Colon (tissue), 2 donors: ENCODE results near the gene RASEF.

Experiments
- FAIRE-seq: peaks from 2 replicates; lab custom pipeline; 2012; peaks lifted over from hg19 to GRCh38; lab: Jason Lieb, UNC
- donor health status: control.
- donor health status: control.

RASEF gene

DNA sequence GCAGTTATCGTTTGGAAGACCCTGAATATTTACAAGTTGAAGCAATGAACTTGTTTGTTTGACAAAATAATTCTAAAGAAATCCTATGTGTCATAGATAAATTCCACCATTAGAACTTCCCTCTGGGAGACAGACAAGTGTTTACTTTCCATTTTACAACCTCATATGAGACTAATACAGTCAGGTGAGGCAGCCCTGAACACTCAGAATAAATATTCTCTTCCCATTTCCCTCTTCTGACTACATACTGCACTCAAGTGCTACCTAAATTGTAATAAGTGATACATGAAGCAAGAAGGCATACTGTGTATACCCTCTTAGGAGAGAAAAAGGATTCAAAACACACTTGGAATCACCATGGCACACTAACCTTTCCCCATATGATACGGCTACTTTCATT lies 6.8 kb downstream of the RASEF start:
- FAIRE-seq: peak; percentile 14

DNA sequence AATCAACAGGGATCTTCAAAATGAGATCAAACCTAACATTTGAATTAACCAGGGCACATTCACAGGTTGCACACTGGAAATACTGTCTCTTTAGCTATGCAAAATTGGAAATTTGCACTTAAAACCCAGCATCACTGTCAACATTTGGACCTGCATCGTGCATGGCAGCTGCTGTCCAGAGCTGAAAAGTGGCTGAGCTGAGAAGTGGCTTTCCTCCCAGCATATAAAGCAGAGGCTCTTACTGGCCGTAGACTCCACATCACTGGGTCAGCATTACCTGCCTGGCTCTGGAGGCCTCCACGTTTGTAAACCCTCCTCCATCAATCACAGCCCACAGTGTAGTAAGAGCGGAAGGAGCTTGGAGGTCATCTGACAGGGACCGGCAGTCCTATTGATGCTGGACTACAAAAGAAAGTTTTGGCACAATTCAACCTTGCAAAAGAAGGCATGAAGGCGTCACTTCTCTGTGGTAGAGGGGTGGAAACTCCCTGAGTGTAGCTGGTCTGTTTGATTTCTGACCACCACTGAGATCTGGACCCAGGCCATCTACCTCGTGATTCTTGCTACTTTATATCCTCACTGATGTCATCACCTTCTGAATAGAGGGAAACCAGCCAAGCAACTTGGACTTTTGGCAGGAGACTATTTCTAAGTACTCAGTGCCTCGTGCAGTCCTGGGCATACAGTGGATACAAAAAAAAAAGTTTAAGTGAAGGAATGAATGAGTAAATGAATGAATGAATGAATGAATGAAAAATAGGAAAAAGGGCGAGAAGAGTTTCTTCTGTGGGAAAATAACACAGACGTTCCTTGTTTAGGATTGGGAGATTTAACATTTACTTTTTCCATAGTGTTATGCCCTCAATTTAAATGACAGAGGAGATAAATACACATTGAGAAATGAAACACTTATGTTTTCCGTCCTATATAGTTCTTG lies 14.8 kb downstream of the RASEF start:
- no peak for FAIRE-seq

DNA sequence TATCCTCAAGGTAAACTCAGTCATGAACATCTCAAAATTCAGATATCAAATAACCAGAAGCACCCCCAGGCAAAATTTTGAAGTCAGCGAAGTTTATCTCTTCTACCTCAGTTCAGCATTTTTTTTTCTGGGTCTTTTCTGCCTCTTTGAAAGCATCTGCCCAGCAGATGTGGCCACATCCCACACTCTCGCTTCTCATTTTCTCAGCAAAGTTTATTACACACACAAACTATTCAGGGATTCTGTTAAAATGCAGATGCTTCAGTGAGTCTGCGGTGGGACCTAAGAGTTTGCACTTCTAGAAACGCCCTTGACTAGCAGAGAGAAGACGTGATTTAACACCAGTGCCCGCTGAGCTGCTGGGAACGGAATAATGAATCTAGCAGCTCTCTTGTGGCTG lies 19.3 kb downstream of the RASEF start:
- no peak for FAIRE-seq

DNA sequence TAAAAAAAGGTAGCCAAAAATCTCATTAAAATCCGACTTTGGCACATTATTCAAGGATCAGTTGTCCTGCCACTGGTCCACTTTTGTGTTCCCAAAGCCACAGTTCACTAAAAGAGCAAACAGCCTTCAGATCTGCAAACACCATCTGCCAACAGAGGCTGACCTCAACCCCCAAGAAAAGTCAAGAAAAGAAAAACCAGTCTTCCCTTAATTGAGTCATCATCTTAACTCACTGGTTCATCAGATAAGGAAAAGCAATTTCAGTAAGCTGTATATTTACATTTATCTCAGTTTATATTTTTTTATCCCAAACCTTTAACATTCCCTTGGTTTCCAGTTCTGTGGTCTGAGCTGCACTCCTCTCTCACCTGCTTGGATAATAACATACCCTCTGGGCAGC lies 21.2 kb downstream of the RASEF start:
- no peak for FAIRE-seq

DNA sequence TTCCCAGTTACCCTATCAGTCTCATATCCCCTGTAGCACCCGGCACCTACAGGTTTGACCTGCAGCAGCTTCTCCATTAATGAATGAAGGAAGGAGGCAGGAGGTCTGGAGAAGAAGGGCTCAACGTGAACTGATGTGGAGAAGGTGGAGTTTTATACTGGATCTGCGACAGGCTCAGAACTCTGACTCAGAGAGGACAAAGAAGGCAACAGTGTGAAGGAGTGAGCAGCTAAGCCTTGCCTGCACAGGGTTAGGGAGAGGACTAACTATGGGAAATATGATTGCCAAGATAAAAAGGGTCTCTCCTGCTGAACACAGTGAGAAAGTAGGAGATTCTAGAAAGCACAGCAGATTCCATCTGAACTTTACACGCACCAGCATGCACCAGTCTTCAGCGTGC lies 23.6 kb downstream of the RASEF start:
- FAIRE-seq: no peak

DNA sequence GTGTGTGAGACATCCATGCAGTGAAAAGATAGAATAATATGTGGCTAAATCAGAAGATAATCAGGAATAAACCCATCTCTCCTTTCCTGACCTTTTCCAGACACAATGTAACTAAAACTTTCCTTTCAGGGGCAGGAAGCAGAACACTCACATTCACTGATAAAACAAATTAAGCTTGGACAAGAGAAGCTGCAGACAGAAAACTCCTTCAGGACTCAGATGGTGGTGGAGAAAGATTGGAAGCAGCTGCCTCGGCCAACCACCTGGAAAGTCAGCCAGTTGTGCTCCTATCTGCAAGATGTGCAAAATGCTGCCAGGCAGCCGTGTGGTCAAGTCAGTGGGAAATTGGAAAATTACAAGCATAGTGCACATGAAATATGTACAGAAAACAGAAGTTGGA lies 26.9 kb downstream of the RASEF start:
- no peak for FAIRE-seq

DNA sequence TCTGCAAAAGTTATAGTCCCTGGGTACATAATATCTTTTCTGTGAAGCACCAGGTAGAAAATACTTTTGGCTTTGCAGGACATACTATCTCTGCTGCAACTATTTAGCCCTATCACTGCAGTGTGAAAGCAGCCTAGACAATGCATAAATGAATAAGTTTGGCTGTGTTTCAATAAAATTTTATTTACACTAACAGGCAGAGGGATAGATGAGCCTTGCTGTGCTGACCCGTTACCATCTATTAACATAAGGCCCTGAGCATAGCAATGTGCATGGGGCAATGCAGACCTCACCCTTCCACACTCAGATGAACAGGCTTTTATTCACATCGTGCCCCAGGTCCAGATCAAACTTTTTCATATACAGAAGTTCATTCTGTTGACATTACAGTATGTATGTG lies 27.8 kb downstream of the RASEF start:
- FAIRE-seq: no peak

DNA sequence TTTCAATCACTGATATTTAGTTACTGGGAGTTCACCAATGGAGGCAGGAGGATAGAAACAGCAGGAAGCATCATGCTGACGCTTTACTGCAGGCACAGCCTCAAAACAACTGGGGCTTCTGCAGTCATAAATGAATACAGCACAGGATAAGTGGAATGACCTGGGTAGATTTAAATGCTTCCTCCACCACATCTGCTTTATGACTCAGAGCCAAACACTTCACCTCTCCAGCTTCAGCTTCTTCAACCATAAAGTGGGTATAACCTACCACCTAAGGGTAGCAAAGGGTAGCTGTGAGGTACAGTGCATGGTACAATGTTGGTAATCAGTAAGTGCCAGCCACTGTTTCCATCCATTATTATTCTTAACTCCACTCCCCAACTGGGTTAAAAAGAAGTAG lies 28.4 kb downstream of the RASEF start:
- FAIRE-seq: no peak

DNA sequence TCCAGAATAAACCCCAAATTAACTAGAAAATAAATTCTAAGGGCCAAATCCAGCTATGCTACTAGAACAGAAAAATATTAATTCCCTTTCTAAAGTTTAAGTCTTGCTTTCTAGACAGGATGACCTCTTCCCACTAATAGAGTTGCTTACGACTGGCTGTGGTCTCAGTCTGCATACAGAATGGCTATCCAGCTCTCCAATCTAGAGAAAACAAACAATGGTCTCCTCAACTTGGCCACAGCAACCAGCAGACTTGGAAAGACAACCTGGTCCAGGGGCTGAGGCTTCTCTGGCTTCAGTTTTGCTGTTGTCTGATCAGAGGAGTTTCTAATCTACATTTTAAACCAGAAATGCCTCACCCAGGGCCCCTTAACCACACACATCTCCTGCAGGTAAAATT lies 28.9 kb downstream of the RASEF start:
- FAIRE-seq: no peak

DNA sequence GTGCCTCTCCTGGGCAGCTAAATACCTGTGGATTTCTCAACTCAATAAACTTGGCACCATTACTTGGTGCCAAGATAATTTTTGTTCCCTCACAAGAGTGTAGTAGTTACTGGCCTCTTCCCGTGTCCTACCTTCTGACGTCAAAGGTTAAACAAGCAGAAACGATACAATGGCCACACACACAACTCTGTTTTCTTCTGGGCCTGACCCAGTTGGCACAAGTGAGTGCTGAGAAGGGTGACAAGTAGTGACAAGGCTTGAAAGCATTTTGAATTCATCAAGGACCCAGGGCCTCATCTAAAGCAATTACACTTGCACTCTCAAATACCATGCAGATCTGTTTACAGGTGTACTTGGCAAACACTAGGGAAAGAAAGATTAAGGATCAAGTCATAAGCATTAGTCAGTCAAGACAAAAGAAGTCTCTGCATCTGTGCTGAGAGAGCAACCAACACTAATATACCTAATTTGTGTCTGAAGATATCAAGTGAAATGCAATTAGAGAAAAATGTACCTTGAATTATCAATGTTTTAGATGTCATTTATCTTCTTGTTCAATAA lies 30.8 kb downstream of the RASEF start:
- FAIRE-seq: no peak

DNA sequence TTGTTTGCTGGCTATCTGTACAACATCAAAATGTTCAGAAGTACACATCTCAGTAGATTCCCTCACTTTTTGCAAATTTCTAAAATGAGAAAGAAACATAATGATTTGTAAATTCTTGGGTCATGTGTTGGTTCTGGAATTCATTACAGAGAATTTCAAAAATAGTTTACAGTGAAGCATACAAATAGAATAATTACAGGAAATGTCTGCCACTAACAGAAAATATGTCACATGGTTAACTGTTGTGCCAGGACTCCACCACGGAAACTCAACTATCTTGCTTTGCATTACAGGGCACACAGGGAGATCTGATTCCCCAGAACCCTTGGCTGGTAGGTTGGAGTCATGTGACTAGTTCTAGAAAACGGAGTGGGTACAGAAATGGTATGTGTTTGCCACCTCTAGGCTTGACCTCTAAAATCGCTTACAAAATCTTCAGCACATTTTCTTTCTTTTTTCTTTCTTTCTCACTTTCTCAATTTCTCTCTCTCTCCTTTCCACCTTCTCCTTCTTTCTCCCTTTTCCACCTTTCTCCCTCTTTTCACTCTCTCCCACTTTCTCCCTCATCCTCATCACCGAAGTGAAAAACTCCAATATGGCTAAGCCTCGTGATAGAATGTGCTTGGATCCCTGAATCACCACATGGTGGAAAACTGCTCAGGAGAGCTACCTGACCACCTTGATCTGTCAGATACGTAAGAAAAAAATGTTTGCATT lies 32.4 kb downstream of the RASEF start:
- FAIRE-seq: no peak

DNA sequence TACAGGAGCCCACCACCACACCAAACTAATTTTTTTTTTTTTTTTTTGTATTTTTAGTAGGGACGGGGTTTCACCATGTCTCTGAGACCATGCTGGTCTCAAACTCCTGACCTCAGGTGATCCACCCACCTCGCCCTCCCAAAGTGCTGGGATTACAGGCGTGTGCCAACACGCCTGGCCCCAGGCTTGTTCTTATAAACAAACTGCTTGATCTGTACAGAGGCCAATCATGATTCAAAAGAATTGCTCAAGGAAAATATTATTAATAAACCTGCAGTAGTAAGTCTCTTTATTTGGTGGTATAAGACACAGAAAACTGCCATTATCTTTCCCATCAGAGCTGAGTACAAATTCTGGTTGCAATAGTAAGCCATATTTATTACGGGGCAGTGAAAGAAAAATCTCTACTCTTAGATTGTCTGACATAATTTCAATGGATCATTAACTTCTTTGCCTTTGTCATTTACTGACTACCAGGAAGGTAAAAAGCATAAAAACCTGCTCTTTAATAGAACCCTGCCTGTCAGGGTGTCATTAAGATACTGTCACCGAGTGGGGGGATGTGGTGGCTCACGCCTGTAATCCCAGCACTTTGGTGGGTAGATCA lies 33.3 kb downstream of the RASEF start:
- no peak for FAIRE-seq

DNA sequence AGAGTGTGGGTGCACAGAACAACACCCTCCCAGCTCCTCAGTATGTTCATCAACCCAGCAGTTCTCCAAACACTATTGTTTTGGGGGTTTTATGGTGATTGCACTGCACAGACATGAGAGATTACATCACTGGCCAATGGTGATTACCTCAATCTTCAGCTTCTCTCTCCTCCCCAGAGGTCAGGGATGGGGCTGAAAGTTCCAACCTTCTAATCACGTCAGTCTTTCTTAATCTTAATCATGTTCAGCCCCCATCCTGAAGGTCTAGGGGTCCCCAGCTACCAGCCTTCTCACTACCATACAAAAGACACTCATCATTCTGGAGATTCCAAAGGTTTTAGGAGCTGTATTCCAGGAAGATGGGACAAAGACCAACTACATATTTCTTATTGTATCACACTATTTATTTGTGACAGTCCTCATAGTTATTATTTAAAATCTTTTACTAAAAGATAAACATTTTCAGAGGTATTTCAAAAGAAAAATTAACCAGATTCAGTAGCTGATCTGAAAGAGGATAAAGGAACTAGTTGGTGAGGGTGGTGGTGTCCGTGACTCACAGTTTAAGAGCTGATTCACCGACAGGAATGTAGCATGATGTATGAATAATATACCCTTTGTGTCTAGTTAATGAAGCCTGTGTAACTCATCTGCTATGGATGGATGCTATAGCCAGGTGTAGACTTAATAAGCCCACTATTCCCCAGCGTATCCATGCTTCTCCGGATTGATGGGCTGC lies 35.6 kb downstream of the RASEF start:
- no peak for FAIRE-seq

DNA sequence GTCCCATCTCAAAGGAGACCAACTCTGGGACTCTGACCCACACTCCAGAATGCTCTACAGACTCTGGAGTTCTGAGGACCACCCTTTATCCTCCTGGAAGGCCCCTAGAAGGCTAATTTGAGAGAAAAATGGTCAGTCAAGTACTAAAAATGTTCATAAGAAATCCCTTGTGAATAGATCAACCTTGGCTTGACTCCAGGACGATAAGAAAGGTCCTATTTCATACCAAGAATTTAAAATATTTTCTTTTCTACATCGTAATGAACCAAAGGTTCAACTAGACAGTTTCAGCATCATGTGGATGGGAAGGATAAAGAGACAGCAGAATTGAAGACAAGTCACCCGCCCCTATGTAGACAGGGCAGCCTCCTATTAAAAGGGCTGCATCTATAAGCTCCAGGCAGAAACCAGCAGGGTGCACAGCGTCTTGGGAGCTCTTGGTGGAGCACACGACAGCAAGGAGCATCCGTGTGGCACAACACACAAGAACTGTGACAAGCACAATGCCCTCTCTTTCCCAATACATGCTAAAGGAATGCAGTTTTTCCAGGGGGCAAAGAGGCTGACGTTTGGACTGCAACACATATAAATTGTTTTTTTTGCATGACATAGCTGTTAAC lies 38.3 kb downstream of the RASEF start:
- no peak for FAIRE-seq

DNA sequence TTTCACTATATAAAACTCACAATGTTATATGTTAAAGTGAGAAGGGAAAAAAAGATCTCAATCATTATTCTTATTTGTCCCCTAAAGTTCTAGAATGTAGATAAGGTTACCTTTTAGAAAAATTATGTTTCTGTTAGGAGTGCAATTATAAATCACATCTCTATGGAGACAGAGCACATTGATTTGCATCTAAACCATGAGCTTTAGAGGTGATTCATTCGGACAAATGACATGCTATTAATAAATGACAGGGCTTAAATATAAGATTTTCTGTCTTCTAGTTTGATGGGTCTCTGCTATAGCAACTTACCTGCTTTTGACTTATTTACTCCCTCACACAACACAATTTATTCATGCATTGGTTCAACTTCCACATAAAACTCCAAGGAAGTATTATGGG lies 39.8 kb downstream of the RASEF start:
- FAIRE-seq: no peak

DNA sequence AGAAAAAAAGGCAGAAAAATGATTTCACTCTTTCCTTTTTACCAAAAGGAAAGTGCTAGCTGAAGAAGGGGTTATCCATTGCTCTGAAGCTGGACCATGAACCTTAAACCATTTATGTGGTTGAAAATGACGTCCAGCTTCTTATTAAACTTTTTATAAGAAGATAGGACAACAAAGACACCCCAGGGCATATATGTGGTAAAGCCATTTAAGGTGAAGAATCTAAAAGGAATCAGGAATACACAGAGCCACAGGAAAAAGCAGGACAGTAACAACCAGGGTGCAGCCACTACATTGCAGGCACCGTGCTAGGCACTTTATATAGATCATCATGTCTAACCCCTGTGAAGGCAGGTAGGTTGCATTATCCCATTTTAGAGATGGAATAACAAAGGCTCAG lies 42.1 kb downstream of the RASEF start:
- no peak for FAIRE-seq

DNA sequence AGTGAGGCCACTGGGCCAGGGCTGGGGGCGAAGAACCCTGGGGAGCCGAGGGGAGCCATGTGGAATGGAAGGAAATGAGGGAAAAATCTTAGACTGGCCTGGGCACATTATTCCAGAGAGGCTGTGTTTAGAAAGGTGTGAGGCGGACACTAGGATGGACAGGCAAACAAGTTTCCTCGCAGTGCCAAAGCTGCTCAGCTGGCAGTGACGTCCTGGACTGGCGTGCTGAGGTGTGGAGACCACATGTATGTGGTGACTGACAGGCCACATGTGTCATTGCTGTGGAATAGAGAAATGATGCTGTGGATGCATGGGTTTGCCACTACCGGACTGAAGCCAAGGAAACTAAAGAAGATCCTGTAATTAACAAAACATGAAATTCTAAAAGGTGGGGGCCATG lies 42.6 kb downstream of the RASEF start:
- no peak for FAIRE-seq

DNA sequence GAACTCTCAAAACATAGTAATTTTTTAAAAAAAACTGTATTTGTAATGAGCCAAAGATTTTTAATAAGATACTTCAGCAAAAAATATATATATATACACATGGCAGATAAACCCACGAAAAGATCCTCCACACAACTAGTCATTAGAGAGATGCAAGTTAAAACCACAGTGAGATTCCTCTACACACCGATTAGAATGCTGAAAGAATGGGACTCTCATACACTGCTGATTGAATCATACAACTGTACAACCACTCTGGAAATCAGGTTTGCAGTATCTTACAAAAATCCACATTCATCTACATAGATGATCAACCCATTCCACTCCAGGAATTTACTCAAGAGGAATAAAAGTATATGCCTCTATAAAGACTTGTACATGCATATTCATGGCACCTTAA lies 43.7 kb downstream of the RASEF start:
- no peak for FAIRE-seq

DNA sequence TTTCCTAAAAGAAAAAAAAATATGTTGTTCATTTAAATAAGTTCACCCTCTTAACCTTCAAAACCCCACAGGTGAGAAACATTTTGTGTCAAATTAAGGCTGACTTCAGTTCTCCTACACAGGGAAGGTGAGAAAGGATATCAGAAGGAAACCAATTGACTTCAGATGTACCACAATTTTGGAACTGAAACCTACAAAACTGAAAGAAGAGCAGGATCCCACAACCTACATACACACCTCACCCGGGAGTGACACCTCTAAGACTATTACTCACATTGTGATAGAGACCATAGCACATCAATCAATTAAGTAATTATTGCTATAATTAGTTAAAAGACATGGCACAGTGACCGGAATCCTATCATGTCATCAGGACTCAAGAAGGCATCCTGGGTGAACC lies 47.0 kb downstream of the RASEF start:
- no peak for FAIRE-seq

DNA sequence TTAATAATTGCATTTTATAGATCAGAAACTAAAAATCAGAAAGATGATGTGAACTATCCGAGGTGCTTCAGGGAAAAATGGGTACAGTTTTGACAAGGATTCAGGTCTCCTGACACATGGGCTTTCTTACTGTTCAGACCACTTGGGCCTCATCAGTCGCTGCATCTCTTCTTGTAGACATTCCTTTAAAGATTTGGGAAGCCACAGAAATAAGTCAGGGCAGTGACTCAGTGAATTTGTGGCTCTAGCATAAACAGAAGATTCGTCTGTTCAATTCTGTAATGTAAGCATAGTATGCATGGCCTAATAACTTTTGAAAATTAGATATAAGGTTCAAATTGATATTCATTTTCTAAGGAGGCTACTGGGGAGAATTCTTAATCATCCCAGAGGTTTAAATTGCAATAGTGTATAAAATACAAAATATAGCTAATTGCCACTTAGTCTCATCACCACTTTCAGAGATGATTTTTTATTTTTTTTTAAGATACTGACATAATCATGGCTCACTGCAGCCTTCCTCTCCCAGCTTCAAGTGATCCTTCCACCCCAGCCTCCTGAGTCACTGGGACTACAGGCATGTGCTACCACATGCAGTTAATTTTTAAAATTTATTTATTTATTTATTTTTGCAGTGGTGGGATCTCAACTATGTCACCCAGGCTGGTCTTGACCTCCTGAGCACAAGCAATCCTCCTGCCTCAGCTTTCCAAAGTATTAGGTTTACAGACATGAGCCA lies 48.9 kb downstream of the RASEF start:
- FAIRE-seq: no peak
